ENCODE results near the gene FBXO9.

- TF ChIP-seq, protein P1, sequence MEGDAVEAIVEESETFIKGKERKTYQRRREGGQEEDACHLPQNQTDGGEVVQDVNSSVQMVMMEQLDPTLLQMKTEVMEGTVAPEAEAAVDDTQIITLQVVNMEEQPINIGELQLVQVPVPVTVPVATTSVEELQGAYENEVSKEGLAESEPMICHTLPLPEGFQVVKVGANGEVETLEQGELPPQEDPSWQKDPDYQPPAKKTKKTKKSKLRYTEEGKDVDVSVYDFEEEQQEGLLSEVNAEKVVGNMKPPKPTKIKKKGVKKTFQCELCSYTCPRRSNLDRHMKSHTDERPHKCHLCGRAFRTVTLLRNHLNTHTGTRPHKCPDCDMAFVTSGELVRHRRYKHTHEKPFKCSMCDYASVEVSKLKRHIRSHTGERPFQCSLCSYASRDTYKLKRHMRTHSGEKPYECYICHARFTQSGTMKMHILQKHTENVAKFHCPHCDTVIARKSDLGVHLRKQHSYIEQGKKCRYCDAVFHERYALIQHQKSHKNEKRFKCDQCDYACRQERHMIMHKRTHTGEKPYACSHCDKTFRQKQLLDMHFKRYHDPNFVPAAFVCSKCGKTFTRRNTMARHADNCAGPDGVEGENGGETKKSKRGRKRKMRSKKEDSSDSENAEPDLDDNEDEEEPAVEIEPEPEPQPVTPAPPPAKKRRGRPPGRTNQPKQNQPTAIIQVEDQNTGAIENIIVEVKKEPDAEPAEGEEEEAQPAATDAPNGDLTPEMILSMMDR (IDR thresholded peaks at IDR 0.05), result no peak
- TF ChIP-seq, protein P2, sequence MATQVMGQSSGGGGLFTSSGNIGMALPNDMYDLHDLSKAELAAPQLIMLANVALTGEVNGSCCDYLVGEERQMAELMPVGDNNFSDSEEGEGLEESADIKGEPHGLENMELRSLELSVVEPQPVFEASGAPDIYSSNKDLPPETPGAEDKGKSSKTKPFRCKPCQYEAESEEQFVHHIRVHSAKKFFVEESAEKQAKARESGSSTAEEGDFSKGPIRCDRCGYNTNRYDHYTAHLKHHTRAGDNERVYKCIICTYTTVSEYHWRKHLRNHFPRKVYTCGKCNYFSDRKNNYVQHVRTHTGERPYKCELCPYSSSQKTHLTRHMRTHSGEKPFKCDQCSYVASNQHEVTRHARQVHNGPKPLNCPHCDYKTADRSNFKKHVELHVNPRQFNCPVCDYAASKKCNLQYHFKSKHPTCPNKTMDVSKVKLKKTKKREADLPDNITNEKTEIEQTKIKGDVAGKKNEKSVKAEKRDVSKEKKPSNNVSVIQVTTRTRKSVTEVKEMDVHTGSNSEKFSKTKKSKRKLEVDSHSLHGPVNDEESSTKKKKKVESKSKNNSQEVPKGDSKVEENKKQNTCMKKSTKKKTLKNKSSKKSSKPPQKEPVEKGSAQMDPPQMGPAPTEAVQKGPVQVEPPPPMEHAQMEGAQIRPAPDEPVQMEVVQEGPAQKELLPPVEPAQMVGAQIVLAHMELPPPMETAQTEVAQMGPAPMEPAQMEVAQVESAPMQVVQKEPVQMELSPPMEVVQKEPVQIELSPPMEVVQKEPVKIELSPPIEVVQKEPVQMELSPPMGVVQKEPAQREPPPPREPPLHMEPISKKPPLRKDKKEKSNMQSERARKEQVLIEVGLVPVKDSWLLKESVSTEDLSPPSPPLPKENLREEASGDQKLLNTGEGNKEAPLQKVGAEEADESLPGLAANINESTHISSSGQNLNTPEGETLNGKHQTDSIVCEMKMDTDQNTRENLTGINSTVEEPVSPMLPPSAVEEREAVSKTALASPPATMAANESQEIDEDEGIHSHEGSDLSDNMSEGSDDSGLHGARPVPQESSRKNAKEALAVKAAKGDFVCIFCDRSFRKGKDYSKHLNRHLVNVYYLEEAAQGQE (IDR thresholded peaks at IDR 0.05), result no peak
- no peak for TF ChIP-seq KDM1A (IDR thresholded peaks at IDR 0.05; ENCODE audit: low read depth)
- TF ChIP-seq POLR2A (IDR thresholded peaks at IDR 0.05; ENCODE audit: low read length), result no peak
- no peak for TF ChIP-seq EP300 (IDR thresholded peaks at IDR 0.05)
- TF ChIP-seq POLR2AphosphoS2 (conservative IDR thresholded peaks at IDR 0.05; ENCODE audit: low read length), result no peak
- no peak for TF ChIP-seq HOXA7 (CRISPR knock-in tag; IDR thresholded peaks at IDR 0.05)
- no peak for TF ChIP-seq RNF2 (IDR thresholded peaks at IDR 0.05; ENCODE audit: borderline replicate concordance, low read depth)
- TF ChIP-seq SREBF2 (IDR thresholded peaks at IDR 0.05), result no peak
- no peak for TF ChIP-seq CHD2 (IDR thresholded peaks at IDR 0.05; ENCODE audit: low read length, partially characterized antibody)
- no peak for TF ChIP-seq HEYL (CRISPR knock-in tag; IDR thresholded peaks at IDR 0.05)
- TF ChIP-seq MAFK (IDR thresholded peaks at IDR 0.05; ENCODE audit: partially characterized antibody), result no peak
- TF ChIP-seq CEBPB (IDR thresholded peaks at IDR 0.05), result no peak
- TF ChIP-seq EHMT2 (IDR thresholded peaks at IDR 0.05; ENCODE audit: low read depth), result no peak
Observed at GRCh38 chr6:53029761-53030160, 35.4 kb upstream of the FBXO9 start.
